Measurements from ENCODE around the gene EIF4G1.
"Not testable (repeated sequence)": the region's sequence is repeated elsewhere in the genome, so short reads cannot be mapped to it uniquely, and the experiment has no call there.

Gene EIF4G1

GRCh38 chr3:184314363-184314699 is at the start of gene EIF4G1:
Gene EIF4G1, plus strand, starts transcription at chr3:184314606. Its CDS starts 1,191 bp downstream, at chr3:184315797.
- peaks cover 49% of the 10 kb centered on the region for H3K36me3 ChIP-seq (ENCODE audit: control insufficient read depth, low read length)
- peak within 1 kb of the TSS; percentile 79 for H3K4me3 ChIP-seq (ENCODE audit: low read length)
- no peaks in the 10 kb centered on the region for H3K27me3 ChIP-seq (ENCODE audit: control insufficient read depth, low read length)
- H3K4me2 ChIP-seq (ENCODE audit: low read length): peak within 1 kb of the TSS; percentile 77
- H3K9me2 ChIP-seq (replicated peaks; ENCODE audit: control insufficient read depth, low read length): no peaks in the 10 kb centered on the region
- TF ChIP-seq EZH2phosphoT487 (IDR thresholded peaks at IDR 0.05; ENCODE audit: borderline replicate concordance, low read length) (no peak), CTCF (IDR thresholded peaks at IDR 0.05; ENCODE audit: low read depth, low read length, poor library complexity, severe bottlenecking) (no peak)
- no peaks in the 10 kb centered on the region for H3K9me3 ChIP-seq (ENCODE audit: control insufficient read depth, insufficient read depth, low read length)
- peaks cover 48% of the 10 kb centered on the region for H3K79me2 ChIP-seq (ENCODE audit: control insufficient read depth, low read length)
- H3K4me1 ChIP-seq (ENCODE audit: control insufficient read depth, low read length): peaks cover 30% of the 10 kb centered on the region
- peaks cover 33% of the 10 kb centered on the region for H4K20me1 ChIP-seq (ENCODE audit: control insufficient read depth, insufficient read depth, low read depth, low read length)
- peaks cover 5% of the 10 kb centered on the region for H3F3A ChIP-seq (ENCODE audit: control insufficient read depth, insufficient read depth)
- H3K27ac ChIP-seq (ENCODE audit: low read depth, low read length): peak within 1 kb of the TSS; percentile 43

- H3K4me1 ChIP-seq (ENCODE audit: control insufficient read depth, low read length); H3K27ac ChIP-seq (ENCODE audit: low read depth, low read length); H3K4me3 ChIP-seq (ENCODE audit: low read length); H3K36me3 ChIP-seq (ENCODE audit: control insufficient read depth, low read length); H3K9me2 ChIP-seq (replicated peaks; ENCODE audit: control insufficient read depth, low read length); H3K27me3 ChIP-seq (ENCODE audit: control insufficient read depth, low read length); H3F3A ChIP-seq (ENCODE audit: control insufficient read depth, insufficient read depth); H3K9me3 ChIP-seq (ENCODE audit: control insufficient read depth, insufficient read depth, low read length); H3K79me2 ChIP-seq (ENCODE audit: control insufficient read depth, low read length); H4K20me1 ChIP-seq (ENCODE audit: control insufficient read depth, insufficient read depth, low read depth, low read length); H3K4me2 ChIP-seq (ENCODE audit: low read length): not testable (repeated sequence)
Observed at GRCh38 chr3:184267249-184267648, 47.2 kb upstream of the EIF4G1 start.

GRCh38 chr3:184272269-184272668 is 42.1 kb upstream of the EIF4G1 start:
- H3K4me1 ChIP-seq (ENCODE audit: control insufficient read depth, low read length): no peaks in the 10 kb centered on the region
- no peaks in the 10 kb centered on the region for H3K36me3 ChIP-seq (ENCODE audit: control insufficient read depth, low read length)
- H3K27me3 ChIP-seq (ENCODE audit: control insufficient read depth, low read length): peaks cover 14% of the 10 kb centered on the region
- TF ChIP-seq EZH2phosphoT487 (IDR thresholded peaks at IDR 0.05; ENCODE audit: borderline replicate concordance, low read length) (no peak), CTCF (IDR thresholded peaks at IDR 0.05; ENCODE audit: low read depth, low read length, poor library complexity, severe bottlenecking) (no peak)
- H4K20me1 ChIP-seq (ENCODE audit: control insufficient read depth, insufficient read depth, low read depth, low read length): no peaks in the 10 kb centered on the region
- no peak overlapping the region for H3K27ac ChIP-seq (ENCODE audit: low read depth, low read length)
- H3K4me2 ChIP-seq (ENCODE audit: low read length): no peak overlapping the region
- no peak overlapping the region for H3K4me3 ChIP-seq (ENCODE audit: low read length)
- H3F3A ChIP-seq (ENCODE audit: control insufficient read depth, insufficient read depth): no peaks in the 10 kb centered on the region
- H3K9me2 ChIP-seq (replicated peaks; ENCODE audit: control insufficient read depth, low read length): no peaks in the 10 kb centered on the region
- H3K79me2 ChIP-seq (ENCODE audit: control insufficient read depth, low read length): no peaks in the 10 kb centered on the region
- H3K9me3 ChIP-seq (ENCODE audit: control insufficient read depth, insufficient read depth, low read length): peaks cover 2% of the 10 kb centered on the region; the same call in 1 of the 2 replicates

- H3K27ac ChIP-seq (ENCODE audit: low read depth, low read length): no peak overlapping the region
- no peaks in the 10 kb centered on the region for H3K9me3 ChIP-seq (ENCODE audit: control insufficient read depth, insufficient read depth, low read length)
- no peak overlapping the region for H3K4me3 ChIP-seq (ENCODE audit: low read length)
- no peaks in the 10 kb centered on the region for H3K4me1 ChIP-seq (ENCODE audit: control insufficient read depth, low read length)
- no peak for TF ChIP-seq EZH2phosphoT487 (IDR thresholded peaks at IDR 0.05; ENCODE audit: borderline replicate concordance, low read length)
- no peak for TF ChIP-seq CTCF (IDR thresholded peaks at IDR 0.05; ENCODE audit: low read depth, low read length, poor library complexity, severe bottlenecking)
- H3K79me2 ChIP-seq (ENCODE audit: control insufficient read depth, low read length): no peaks in the 10 kb centered on the region
- no peaks in the 10 kb centered on the region for H3F3A ChIP-seq (ENCODE audit: control insufficient read depth, insufficient read depth)
- no peak overlapping the region for H3K4me2 ChIP-seq (ENCODE audit: low read length)
- peaks cover 14% of the 10 kb centered on the region for H3K27me3 ChIP-seq (ENCODE audit: control insufficient read depth, low read length)
- no peaks in the 10 kb centered on the region for H3K9me2 ChIP-seq (replicated peaks; ENCODE audit: control insufficient read depth, low read length)
- no peaks in the 10 kb centered on the region for H4K20me1 ChIP-seq (ENCODE audit: control insufficient read depth, insufficient read depth, low read depth, low read length)
- no peaks in the 10 kb centered on the region for H3K36me3 ChIP-seq (ENCODE audit: control insufficient read depth, low read length)
Observed at GRCh38 chr3:184275381-184275701, 39.1 kb upstream of the EIF4G1 start.
